TTC549 (cell line): Measurements from ENCODE around the gene LMO7.
A peak's percentile ranks its signal among the peaks of the same experiment; 100 is the strongest.
"Not testable (repeated sequence)": the region's sequence is repeated elsewhere in the genome, so short reads cannot be mapped to it uniquely, and the experiment has no call there.

Source experiments
- FAIRE-seq: peaks from 2 replicates; lab custom pipeline; 2012; peaks lifted over from hg19 to GRCh38; lab: Jason Lieb, UNC

The LMO7 gene

GRCh38 chr13:75648446-75648845 lies 12.3 kb downstream of the LMO7 start:
- no peak for FAIRE-seq

GRCh38 chr13:75651013-75651412 lies 14.9 kb downstream of the LMO7 start:
- FAIRE-seq, result no peak

GRCh38 chr13:75652726-75653125 lies 16.6 kb downstream of the LMO7 start:
- FAIRE-seq, result no peak

DNA sequence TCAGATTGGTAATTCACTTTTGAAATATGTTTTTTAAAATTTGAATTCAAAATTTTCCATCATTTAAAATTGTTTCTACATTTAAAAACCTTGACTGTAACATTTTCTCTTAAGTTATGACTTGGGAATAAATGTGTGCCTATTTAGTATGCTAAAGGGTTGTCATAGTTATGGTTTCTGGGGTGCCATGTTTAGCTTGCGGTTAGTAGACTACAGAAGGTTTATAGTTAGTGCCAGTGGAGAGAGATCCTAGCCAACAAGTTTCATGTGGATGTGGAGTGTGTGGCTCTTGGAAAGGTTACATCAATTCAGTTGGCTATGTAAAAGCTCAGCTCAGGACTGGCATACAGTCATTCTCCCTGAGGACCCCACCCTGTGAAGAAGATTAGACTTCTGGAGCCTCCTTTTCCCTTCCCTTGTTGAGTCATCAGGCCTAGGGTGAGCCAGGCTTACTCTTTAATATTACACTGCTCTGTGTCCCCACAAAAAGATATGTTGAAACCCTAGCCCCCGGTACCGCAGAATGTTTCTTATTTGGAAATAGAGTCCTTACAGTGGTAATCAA lies 20.4 kb downstream of the LMO7 start:
- FAIRE-seq, result no peak

- FAIRE-seq, result no peak
Observed at GRCh38 chr13:75657111-75657510, 21.0 kb downstream of the LMO7 start.

- FAIRE-seq, result no peak
Observed at GRCh38 chr13:75660694-75661093, 24.6 kb downstream of the LMO7 start.

DNA sequence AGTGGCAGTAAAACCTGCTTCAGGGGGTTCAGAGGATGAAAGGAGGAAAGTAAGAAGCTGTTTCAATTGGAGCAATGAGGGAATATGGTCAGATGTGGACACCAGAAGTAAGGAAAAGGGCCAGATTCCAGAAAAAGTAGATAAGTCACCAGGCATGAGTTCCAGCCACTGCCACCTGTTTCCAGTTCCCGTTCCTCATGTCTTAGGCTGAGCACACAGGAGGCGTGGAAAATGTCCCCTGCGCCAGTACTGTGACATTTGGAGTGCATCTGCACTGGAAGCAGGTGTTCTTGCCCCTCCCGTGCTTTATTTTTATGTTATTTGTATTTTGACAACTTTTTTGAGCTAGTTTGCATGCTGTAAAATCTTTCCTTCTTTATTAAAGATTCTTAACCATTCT lies 25.3 kb downstream of the LMO7 start:
- FAIRE-seq, result no peak

DNA sequence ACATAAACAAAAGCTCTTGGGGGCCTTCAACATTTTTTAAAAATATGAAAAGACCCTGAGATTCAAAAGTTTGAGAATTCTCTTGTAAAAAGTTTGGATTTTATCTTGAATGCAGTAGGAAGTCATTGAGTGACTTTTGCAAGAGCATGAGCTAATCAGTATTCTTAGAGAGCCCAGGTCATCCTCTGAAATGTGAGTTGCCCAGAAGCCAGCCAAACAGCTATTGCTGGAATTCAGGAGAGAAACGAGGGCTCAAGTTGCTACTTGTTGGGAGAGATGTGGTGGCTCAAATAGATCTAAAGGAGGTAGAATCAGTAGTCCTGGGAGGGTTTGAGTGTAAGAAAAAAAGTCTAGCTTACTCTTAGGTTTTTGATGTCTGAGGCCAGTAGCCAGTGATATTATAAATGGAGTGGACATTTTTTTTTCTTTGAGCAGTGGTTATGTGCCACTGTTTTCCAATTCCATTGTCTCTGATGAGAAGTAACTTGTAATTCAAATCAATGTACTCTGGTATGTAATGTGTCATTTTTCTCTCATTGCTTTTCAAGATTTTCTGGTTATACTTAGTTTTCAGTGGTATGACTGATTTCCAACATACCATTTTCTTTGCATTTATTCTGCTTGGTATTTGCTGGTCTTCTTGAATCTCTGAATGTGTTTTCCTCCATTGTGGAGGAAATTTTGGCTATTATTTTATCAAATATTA lies 30.7 kb downstream of the LMO7 start:
- no peak for FAIRE-seq

DNA sequence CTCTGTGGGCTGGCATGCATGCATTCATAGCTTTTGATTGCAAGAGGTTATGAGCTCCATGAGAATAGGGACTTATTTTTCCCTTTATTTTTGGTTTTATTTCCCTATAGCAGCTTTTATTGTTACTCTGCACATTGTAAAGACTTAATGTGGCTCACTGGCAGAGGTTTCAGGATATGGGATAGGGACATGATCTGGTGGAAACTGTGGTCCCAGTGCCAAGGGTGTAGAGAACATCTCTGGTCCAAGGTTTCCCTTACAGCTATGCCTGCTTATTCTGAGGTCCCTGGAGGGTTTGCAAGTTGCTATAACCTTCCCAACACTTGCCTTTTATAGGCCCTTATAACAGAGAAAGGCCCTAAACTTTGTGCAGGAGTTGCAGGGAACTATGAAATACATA lies 33.6 kb downstream of the LMO7 start:
- no peak for FAIRE-seq

- no peak for FAIRE-seq
Observed at GRCh38 chr13:75670496-75670895, 34.4 kb downstream of the LMO7 start.

- FAIRE-seq, result peak; percentile 38
Observed at GRCh38 chr13:75675421-75675820, 39.3 kb downstream of the LMO7 start.

- FAIRE-seq, result no peak
Observed at GRCh38 chr13:75679459-75679858, 43.3 kb downstream of the LMO7 start.

GRCh38 chr13:75680251-75680650 lies 44.1 kb downstream of the LMO7 start:
- FAIRE-seq, result not testable (repeated sequence)

- FAIRE-seq, result no peak
Observed at GRCh38 chr13:75682326-75682725, 46.2 kb downstream of the LMO7 start.

DNA sequence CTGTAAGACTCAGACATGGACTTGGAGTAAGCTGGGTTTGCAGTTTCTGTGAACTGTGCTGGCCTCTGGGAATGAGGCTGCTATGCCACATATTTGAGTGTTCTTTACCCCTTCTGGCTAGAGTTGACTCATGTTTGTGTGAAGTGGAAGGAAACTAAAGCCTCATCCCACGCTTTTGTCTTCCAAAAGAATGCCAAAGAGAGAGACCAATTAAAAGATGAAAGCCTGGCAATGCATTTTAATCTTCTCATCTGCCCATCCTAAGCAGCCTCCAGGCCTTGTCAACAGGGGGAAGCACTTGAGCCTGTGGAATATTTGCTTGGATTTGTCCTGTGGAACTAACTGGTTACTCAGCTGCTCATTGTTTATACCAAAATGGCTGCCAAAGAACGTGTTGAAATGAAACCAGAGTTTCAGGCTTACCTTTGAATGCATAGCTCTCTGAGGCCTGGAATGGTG lies 49.1 kb downstream of the LMO7 start:
- no peak for FAIRE-seq

- FAIRE-seq, result peak; percentile 37
Observed at GRCh38 chr13:75687150-75687763, 51.1 kb downstream of the LMO7 start.

DNA sequence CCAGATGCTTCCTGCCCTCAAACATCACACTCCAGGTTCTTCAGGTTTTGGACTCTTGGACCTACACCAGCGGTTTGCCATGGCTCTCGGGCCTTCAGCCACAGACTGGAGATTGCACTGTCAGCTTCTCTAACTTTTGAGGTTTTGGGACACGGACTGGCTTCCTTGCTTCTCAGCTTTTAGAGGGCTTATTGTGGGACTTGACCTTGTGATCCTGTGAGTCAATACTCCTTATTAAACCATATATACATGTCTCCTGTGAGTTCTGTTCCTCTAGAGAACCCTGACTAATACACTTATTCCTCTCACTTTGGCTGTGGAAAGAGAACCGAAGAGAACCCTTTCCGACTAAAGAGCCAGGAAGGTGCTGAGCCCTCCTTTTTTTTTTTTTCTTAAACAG lies 53.6 kb downstream of the LMO7 start:
- no peak for FAIRE-seq

DNA sequence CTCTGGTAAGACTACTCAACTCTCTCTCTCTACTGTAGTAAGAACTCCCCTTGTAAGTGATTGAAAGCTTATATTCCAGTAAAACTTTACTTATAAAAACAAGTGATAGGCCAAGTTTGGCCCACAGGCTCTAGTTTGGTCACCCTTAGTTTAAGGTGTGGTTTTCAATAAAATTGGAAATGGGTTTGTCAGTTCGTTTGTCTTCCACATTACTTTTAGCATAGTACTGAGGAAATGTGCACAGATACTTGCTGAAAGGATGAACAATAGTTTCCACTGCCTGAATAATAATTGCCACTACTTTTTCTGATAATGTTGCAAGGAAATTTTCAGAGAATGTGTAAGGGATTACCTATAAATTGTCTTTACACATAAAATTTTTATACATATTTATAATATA lies 54.5 kb downstream of the LMO7 start:
- no peak for FAIRE-seq

DNA sequence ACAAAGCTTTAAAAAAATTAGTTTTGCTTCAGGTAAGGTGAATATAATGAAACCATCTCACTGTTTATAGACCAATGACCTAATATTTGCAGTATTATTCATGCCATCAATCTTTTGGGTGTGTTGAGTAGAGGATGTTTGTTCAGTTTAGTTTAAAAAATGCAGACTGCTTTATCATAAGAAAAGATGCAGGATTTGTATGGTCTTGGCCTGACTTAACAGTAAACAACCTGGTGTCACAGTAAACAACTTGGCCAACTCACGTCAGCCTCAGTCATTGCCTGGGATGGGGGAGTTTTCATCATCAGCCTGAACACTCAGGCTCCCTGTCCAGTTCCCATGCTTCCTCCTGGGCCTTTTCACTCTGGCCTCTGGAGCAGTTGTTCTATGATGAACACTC lies 55.1 kb downstream of the LMO7 start:
- FAIRE-seq, result no peak

GRCh38 chr13:75693227-75693626 lies 57.1 kb downstream of the LMO7 start:
- no peak for FAIRE-seq

GRCh38 chr13:75694722-75695121 lies 58.6 kb downstream of the LMO7 start:
- FAIRE-seq, result no peak

DNA sequence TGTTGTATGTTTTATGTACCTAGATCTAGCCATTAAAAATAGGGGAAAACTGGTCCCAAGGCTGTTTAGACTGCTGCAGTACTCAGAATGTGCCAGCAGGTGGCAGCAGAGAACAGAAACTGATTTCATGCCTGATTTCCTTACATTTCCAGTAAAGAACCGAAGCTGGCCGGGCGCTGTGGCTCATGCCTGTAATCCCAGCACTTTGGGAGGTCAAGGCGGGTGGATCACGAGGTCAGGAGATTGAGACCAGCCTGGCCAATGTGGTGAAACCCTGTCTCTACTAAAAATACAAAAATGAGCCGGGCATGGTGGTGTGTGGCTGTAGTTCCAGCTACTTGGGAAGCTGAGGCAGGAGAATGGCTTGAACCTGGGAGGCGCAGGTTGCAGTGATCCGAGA lies 59.8 kb downstream of the LMO7 start:
- FAIRE-seq, result peak; percentile 55

DNA sequence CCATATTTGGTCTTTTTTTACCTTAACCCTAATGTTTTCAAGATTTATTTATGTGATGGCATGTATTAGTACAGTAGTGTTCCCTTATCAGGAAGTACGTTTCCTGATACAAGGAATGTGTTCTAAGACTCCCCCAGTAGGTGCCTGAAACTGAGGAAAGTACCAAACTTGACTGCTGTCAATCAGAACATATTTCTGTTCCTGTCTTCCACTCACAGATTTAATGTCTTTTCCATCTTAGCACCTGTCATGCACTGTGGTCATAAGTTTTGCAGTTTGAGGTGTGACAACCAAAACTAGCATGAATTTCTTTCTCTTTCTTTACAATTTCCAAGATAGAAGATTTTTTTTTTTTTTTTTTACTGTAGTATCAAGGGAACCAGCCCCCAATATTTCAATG lies 62.9 kb downstream of the LMO7 start:
- FAIRE-seq, result no peak

- not testable (repeated sequence) for FAIRE-seq
Observed at GRCh38 chr13:75699717-75700116, 63.6 kb downstream of the LMO7 start.
